Measurements from ENCODE around the gene SMARCC2. TPM values are rescaled to one million over a fixed set of nuclear protein-coding genes. Genes with fewer than 3 reads are reported as not detected.

The SMARCC2 gene
- total and polyA plus RNA-seq, 2 of the 13 experiments (the other 11 are each of a cell fraction or from before 2014, with no cell fraction given) = 21.3 to 24.1 TPM

DNA sequence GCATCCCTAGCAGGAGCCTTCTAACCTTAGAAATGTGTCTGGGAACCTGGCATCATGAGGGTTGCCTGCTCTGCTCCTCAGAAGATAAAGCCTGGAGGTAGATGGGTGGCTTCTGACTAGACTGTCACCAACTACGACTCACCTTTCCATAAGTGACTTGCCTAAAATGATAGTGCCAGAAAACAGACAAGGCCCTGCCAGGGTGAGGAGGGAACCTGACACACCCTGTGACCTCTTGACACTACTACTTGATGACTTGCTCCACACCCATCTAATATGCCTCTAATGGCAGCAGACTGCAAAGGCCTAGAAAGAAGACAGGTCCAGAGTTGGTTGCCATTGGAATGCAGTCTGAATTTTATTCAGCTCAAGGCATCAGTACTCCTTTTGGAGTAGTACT, 23.1 kb upstream of the SMARCC2 start:
- Histone ChIP-seq H3K79me2 (ENCODE audit: insufficient read depth, low read length) (no peaks in the 10 kb centered on the region), H4K20me1 (ENCODE audit: insufficient read depth, low read length) (no peaks in the 10 kb centered on the region), H3K36me3 (replicated peaks in 1 of 2; ENCODE audit: control insufficient read depth in 1 of 2, insufficient read depth in 2 of 2, low read length in 2 of 2) (peaks cover 20 to 64% of the 10 kb centered on the region in 2 experiments), H3K9ac (ENCODE audit: insufficient read depth, low read depth, low read length) (no peak overlapping the region), H2AFZ (ENCODE audit: low read length) (no peak overlapping the region), H3K4me2 (ENCODE audit: low read depth, low read length) (no peak overlapping the region), H3K4me1 (ENCODE audit: insufficient read depth, low read length) (no peaks in the 10 kb centered on the region), H3K27me3 (ENCODE audit: control insufficient read depth in 1 of 2, insufficient read depth in 2 of 2, low read length in 2 of 2) (no peaks in the 10 kb centered on the region), H3K9me3 (ENCODE audit: low read length) (no peaks in the 10 kb centered on the region), H3K27ac (ENCODE audit: extremely low read length, insufficient read depth, low read length) (no peak overlapping the region), H3K4me3 (replicated peaks in 1 of 3; ENCODE audit: insufficient read depth in 1 of 3, low read depth in 2 of 3, low read length in 3 of 3) (no peak overlapping the region)
- FAIRE-seq = no peak
- CTCF ChIA-PET (ENCODE audit: low intra/inter-chr PET ratio, low total read pairs) = no interaction called here
- BruUV-seq (replicated peaks) = no TSS peak
- ATAC-seq = no peak
- intact Hi-C loops (cut with micrococcal nuclease; ENCODE audit: unreplicated experiment) = no loop called here
- in situ Hi-C loops (cut with HindIII; ENCODE audit: extremely low pct_ligation_motif_present, low pct_unique_long_range_greater_than_20kb) = no loop called here
- POLR2A ChIA-PET = interaction anchor here (1.6 kb wide), 1 partner anchor 8 kb away, joined by 4 read pairs; no protein-coding TSS in a partner anchor
- no peak for DNase-seq (ENCODE audit: low spot score)
- WGBS (ENCODE audit: low lambda C conversion rate) = 100% methylated on average over 1 of the region's 1 CpG
- TF ChIP-seq, protein P1, sequence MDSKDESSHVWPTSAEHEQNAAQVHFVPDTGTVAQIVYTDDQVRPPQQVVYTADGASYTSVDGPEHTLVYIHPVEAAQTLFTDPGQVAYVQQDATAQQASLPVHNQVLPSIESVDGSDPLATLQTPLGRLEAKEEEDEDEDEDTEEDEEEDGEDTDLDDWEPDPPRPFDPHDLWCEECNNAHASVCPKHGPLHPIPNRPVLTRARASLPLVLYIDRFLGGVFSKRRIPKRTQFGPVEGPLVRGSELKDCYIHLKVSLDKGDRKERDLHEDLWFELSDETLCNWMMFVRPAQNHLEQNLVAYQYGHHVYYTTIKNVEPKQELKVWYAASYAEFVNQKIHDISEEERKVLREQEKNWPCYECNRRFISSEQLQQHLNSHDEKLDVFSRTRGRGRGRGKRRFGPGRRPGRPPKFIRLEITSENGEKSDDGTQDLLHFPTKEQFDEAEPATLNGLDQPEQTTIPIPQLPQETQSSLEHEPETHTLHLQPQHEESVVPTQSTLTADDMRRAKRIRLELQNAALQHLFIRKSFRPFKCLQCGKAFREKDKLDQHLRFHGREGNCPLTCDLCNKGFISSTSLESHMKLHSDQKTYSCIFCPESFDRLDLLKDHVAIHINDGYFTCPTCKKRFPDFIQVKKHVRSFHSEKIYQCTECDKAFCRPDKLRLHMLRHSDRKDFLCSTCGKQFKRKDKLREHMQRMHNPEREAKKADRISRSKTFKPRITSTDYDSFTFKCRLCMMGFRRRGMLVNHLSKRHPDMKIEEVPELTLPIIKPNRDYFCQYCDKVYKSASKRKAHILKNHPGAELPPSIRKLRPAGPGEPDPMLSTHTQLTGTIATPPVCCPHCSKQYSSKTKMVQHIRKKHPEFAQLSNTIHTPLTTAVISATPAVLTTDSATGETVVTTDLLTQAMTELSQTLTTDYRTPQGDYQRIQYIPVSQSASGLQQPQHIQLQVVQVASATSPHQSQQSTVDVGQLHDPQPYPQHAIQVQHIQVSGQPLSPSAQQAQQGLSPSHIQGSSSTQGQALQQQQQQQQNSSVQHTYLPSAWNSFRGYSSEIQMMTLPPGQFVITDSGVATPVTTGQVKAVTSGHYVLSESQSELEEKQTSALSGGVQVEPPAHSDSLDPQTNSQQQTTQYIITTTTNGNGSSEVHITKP (CRISPR knock-in tag; IDR thresholded peaks at IDR 0.05; ENCODE audit: low read depth) = no peak
- TF ChIP-seq HDAC2 (CRISPR knock-in tag; IDR thresholded peaks at IDR 0.05) (no peak), MIXL1 (CRISPR knock-in tag; IDR thresholded peaks at IDR 0.05) (no peak), NFE2L2 (IDR thresholded peaks at IDR 0.05; ENCODE audit: low read length) (no peak), GATAD1 (CRISPR knock-in tag; IDR thresholded peaks at IDR 0.05) (no peak), ZBTB25 (CRISPR knock-in tag; IDR thresholded peaks at IDR 0.05) (no peak), SETDB1 (CRISPR knock-in tag; IDR thresholded peaks at IDR 0.05; ENCODE audit: borderline replicate concordance) (no peak), GABPB1 (CRISPR knock-in tag; IDR thresholded peaks at IDR 0.05) (no peak), MTA3 (CRISPR knock-in tag; IDR thresholded peaks at IDR 0.05) (no peak), SIX4 (CRISPR knock-in tag; IDR thresholded peaks at IDR 0.05) (no peak), ZNF589 (CRISPR knock-in tag; conservative IDR thresholded peaks at IDR 0.05) (no peak), DDIT3 (CRISPR knock-in tag; IDR thresholded peaks at IDR 0.05) (no peak), MTERF4 (CRISPR knock-in tag; IDR thresholded peaks at IDR 0.05) (no peak), ZNF335 (CRISPR knock-in tag; IDR thresholded peaks at IDR 0.05) (no peak), ZNF331 (CRISPR knock-in tag; IDR thresholded peaks at IDR 0.05) (no peak)
- TF ChIP-seq, protein P2, sequence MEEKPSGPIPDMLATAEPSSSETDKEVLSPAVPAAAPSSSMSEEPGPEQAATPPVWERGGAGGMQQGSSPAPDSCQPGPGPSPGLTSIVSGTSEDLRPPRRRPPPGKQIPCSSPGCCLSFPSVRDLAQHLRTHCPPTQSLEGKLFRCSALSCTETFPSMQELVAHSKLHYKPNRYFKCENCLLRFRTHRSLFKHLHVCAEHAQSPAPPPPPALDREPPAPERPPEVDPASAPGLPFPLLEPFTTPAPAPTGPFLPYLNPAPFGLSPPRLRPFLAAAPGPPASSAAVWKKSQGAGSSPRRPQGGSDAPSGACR (CRISPR knock-in tag; IDR thresholded peaks at IDR 0.05) = no peak
- TF ChIP-seq, protein P3, sequence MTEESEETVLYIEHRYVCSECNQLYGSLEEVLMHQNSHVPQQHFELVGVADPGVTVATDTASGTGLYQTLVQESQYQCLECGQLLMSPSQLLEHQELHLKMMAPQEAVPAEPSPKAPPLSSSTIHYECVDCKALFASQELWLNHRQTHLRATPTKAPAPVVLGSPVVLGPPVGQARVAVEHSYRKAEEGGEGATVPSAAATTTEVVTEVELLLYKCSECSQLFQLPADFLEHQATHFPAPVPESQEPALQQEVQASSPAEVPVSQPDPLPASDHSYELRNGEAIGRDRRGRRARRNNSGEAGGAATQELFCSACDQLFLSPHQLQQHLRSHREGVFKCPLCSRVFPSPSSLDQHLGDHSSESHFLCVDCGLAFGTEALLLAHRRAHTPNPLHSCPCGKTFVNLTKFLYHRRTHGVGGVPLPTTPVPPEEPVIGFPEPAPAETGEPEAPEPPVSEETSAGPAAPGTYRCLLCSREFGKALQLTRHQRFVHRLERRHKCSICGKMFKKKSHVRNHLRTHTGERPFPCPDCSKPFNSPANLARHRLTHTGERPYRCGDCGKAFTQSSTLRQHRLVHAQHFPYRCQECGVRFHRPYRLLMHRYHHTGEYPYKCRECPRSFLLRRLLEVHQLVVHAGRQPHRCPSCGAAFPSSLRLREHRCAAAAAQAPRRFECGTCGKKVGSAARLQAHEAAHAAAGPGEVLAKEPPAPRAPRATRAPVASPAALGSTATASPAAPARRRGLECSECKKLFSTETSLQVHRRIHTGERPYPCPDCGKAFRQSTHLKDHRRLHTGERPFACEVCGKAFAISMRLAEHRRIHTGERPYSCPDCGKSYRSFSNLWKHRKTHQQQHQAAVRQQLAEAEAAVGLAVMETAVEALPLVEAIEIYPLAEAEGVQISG (CRISPR knock-in tag; IDR thresholded peaks at IDR 0.05) = no peak
